GM19452 (cell line): ENCODE measurements around the gene FDX2.

Experiments
- ATAC-seq: cut with Tn5 transposase; IDR thresholded peaks from one replicate; pipeline ENCODE4 v1.9.1; 2021; ENCODE audit not compliant: unreplicated experiment

FDX2 gene

GRCh38 chr19:10333758-10334587, 18.2 kb upstream of the FDX2 start:
- peak; percentile 6 for ATAC-seq

- peak; percentile 87 for ATAC-seq
Measured at GRCh38 chr19:10332965-10333757, 17.3 kb upstream of the FDX2 start, which contains the start of gene RAVER1. RAVER1 (minus strand) TSS chr19:10333529; CDS start chr19:10333507, 22 bp downstream.

GRCh38 chr19:10332158-10332964, 16.5 kb upstream of the FDX2 start:
- ATAC-seq, result no peak

- no peak for ATAC-seq
Measured at GRCh38 chr19:10329555-10329954, 13.7 kb upstream of the FDX2 start.

- no peak for ATAC-seq
Measured at GRCh38 chr19:10328558-10329429, 13.0 kb upstream of the FDX2 start.

GRCh38 chr19:10327793-10328192, 12.0 kb upstream of the FDX2 start:
- no peak for ATAC-seq

GRCh38 chr19:10325732-10326131, 9.9 kb upstream of the FDX2 start:
- ATAC-seq, result no peak

- no peak for ATAC-seq
Measured at GRCh38 chr19:10321874-10322835, 6.3 kb upstream of the FDX2 start.

- ATAC-seq, result no peak
Measured at GRCh38 chr19:10321417-10321797, 5.6 kb upstream of the FDX2 start.

- ATAC-seq, result no peak
Measured at GRCh38 chr19:10320602-10321416, 5.0 kb upstream of the FDX2 start.

- ATAC-seq, result no peak
Measured at GRCh38 chr19:10318807-10319682, 3.2 kb upstream of the FDX2 start.

GRCh38 chr19:10317857-10318462, 2.1 kb upstream of the FDX2 start:
- ATAC-seq, result no peak

- ATAC-seq, result no peak
Measured at GRCh38 chr19:10317045-10317856, 1.4 kb upstream of the FDX2 start.

GRCh38 chr19:10316229-10317044, 622 bp upstream of the FDX2 start:
- ATAC-seq, result no peak

- ATAC-seq, result no peak
Measured at GRCh38 chr19:10309423-10309822, 6.4 kb downstream of the FDX2 start, which contains the start of gene ZGLP1. ZGLP1 (minus strand) TSS chr19:10309815.
